SH-SY5Y (cell line): Measurements from ENCODE around the gene RECK.

Source experiments
- GATA2 ChIP-seq: IDR thresholded peaks from 2 replicates; pipeline ENCODE4 v1.6.1; 2011; ENCODE audit warnings: mild to moderate bottlenecking, low read depth, low read length
- GATA3 ChIP-seq: IDR thresholded peaks from 2 replicates; pipeline ENCODE4 v1.6.1; 2011; ENCODE audit warnings: low read depth, mild to moderate bottlenecking, low read length, moderate library complexity

GRCh38 chr9:36040271-36040925, 3.7 kb downstream of the RECK start:
- TF ChIP-seq GATA2 (no peak), GATA3 (no peak)
